ENCODE results near the gene ITGBL1. TPM values are rescaled to one million over a fixed set of nuclear protein-coding genes. Genes with fewer than 3 reads are reported as not detected.

Gene ITGBL1
- total RNA-seq, 1 donor from 2014 or later: 3.1 TPM

- ATAC-seq: no peak
- DNase-seq: no peak
- intact Hi-C loops (cut with micrococcal nuclease): no loop called here
Measured at GRCh38 chr13:101648766-101649487, 196.5 kb downstream of the ITGBL1 start.

DNA sequence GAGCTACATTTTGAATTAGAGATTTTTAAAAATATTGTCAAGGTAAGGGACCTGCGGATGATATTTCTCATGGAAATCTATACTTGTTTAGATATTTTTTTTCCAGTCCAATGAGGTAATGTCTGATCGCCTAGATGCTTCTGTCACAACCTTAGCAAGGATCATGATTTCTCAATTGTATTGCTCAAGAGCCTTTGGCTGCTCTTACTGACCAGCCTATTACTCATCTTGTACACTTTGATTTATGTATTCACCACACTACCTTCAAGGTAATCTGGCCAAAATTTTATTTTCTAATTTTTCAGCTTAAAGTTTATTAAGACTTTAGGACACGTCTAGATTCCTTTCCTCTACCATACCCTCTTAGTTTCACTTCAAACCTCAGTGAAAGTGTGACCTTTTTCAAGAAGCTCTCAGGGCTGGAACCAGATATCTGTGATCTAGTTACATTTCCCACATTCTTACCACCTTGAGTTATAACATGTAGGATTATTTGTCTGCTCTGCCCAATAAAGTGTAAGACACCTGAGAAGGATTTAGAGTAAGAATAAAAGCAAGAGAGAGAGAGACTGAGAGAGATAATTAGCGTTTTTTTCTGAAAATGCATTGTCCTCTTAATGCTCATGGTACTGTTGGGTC is 197.1 kb downstream of the ITGBL1 start:
- ATAC-seq (no peak), DNase-seq (no peak)
- intact Hi-C loops (cut with micrococcal nuclease): no loop called here

DNA sequence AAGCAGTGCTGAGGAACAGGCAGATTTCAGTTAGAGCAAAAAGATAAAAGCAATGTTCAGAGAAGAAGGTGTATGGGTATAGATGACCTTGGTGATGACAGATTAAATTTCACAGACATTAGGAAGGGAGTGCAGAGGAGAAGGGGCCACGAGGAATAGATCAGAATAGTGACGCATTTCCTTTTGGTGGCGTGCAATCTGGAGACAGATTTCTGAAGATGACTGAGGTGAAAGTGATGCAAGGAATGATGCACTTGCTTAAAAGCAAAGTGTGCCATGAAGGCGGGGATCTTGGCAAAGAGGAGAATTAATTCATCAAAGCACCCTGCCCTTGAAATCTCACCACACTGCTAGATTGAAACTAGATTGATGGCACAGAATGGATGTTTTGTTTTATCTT is 202.4 kb downstream of the ITGBL1 start:
- DNase-seq: no peak
- intact Hi-C loops (cut with micrococcal nuclease): no loop called here
- ATAC-seq: no peak

GRCh38 chr13:101655435-101655834 is 203.0 kb downstream of the ITGBL1 start:
- no peak for DNase-seq
- ATAC-seq: no peak
- intact Hi-C loops (cut with micrococcal nuclease): no loop called here

DNA sequence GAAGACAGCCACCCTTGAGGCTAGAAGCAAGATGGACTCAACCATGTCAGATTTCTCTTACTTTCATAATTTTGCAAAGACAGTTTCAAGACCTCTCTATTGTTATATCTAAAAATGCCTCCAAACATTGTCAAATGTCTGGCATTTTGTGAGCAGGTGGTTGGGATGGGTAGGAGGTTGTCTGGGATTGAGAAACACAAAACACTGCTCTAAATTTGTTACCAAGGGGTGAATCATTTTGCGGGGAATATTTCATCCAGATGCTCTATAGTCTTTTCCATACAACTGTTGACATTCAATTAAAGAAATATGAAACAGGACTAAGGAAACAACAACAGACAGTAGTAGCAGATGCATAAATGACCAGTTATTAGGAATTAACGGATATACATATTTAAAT is 208.2 kb downstream of the ITGBL1 start:
- ATAC-seq: no peak
- intact Hi-C loops (cut with micrococcal nuclease): no loop called here

GRCh38 chr13:101661839-101662238 is 209.4 kb downstream of the ITGBL1 start:
- ATAC-seq (no peak), DNase-seq (no peak)
- intact Hi-C loops (cut with micrococcal nuclease): no loop called here

More for the DNA sequence above, 208.2 kb downstream of the ITGBL1 start:
- DNase-seq: no peak

- intact Hi-C loops (cut with micrococcal nuclease): no loop called here
- no peak for ATAC-seq
Measured at GRCh38 chr13:101673360-101674105, 221.1 kb downstream of the ITGBL1 start.

DNA sequence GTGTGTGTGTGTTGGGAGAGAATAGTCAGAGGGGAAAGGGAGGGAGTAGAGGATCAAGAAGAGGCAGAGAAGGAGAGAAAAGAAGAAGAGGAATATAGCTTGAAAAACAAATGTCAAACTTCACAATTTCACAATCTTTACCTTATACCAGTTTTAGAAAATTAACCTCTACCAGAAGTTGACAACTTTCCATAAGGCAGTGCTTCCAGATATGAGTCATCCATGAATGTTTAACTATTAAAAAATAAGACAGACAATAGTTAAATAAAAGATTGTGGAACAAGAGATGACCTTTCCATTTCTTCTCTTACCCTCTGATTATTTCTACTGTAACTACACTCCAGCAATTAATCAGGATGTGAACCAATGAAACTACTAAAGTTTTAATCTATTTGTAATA is 229.4 kb downstream of the ITGBL1 start:
- no peak for ATAC-seq
- intact Hi-C loops (cut with micrococcal nuclease): no loop called here
- DNase-seq: no peak

More at GRCh38 chr13:101673360-101674105, 221.1 kb downstream of the ITGBL1 start:
- no peak for DNase-seq

DNA sequence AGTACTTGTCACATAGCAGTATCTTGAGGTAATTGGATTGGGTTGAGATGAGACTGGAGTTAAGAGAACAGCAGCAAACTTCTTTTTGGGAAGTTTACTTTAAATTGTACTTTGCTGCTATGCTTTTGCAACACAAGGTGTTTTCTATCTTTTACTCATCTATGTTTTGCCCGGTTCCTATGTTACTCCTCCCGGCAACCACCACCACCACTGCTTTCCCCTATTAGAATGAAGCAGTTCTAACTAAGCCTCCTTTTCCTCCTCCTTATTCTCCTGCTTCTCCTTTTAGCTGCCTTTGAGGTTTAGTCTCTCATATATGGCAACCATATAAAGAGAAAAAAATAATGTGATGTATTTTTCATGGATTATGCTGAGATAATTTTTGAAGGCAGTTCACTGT is 233.5 kb downstream of the ITGBL1 start:
- DNase-seq (no peak), ATAC-seq (no peak)
- intact Hi-C loops (cut with micrococcal nuclease): no loop called here

DNA sequence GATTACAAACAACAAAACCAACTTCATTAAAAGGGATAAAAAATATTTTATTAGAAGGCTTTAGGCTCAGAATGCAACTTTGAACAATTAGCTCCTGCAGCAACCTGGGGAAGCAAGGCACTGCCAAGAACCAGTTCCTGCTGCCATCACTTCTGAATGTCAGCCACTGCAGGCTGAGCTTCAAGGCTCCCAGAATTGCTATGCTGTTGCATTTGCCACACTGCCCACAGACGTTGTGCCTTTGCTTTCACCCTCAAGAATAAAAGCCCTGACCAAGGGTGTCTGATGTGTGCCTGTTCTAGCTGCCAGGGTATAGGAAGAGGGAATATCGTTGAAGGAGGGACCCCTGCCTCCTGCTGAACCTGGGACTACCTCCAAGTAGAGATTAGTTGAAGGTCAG is 238.4 kb downstream of the ITGBL1 start:
- DNase-seq (no peak), ATAC-seq (no peak)
- intact Hi-C loops (cut with micrococcal nuclease): no loop called here

DNA sequence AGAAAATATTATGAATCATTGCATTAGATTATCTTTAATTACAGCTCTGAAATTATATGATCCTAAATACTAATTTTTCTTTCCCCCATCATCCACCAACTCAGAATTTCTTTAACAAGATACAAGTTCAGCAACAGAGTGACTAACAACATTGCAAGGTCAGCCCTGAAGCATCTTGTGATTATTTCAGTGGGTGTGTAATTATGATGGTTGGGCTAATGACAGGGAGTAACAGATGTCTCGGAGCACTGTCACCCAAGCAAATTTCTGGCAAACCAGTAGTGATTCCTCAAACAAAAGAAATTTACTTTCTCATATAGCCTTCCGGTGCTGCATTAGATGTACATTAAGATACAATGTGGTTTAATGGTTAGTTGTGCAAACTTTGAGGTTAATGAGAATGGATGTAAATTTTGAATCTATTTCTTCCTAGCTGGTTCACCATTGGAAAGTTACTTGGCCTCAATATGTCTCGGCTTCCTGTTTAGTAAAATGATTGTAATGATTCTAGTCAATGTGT is 238.9 kb downstream of the ITGBL1 start:
- intact Hi-C loops (cut with micrococcal nuclease): no loop called here
- no peak for ATAC-seq
- no peak for DNase-seq

DNA sequence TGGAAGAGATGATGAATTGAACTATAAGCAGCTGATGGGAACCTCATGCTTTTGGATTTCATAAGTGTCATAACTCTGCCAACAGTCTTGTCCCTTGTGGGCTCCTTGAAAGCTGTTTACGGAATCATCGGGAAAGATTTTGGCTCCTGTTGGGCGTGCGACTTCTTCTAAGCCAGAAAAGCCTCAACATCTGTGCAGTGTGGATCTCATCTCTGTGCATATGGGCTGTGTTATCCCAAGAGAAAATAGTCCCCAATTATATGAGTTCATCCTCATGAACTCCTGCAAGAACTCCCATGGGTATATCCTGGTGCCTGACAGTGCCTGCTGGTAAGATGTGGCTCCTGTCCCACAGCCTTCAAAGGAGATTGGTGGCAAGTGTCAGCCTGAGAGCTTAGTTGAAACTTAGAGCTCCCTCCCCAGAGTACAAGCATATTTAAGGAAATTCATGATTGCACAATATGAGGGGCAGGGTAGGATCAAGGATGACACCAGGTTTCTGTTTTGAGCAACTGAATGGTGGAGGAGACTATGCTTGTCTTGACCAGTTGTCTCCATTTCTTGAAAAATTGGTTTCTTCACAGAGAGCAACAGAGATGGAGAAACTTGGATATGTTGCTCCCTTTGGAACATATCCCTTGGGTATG is 243.5 kb downstream of the ITGBL1 start:
- DNase-seq (peak; percentile 40), ATAC-seq (peak; percentile 80)
- intact Hi-C loops (cut with micrococcal nuclease): no loop called here

DNA sequence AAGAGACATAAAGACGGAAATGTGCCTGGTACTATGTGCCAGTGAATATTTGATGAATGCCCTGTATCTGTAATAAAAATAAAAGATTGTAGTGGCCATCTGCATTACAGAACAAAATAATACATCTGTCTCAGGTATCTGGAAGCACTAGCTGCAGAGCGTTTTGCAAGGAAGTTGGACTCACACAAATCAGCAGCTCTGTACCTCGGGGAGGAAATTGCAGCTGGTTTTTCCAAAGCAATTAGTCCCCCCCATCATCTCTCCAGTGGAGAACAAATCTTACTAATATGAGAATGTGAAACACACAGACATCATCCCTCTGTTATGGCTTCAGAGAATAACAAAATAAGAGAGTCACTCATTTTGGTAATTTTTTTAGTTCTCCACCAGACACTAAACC is 245.3 kb downstream of the ITGBL1 start:
- intact Hi-C loops (cut with micrococcal nuclease): no loop called here
- DNase-seq: no peak
- ATAC-seq: peak; percentile 16

- no peak for DNase-seq
- intact Hi-C loops (cut with micrococcal nuclease): no loop called here
- no peak for ATAC-seq
Measured at GRCh38 chr13:101698400-101698799, 245.9 kb downstream of the ITGBL1 start.

- DNase-seq: no peak
Measured at GRCh38 chr13:101700598-101700997, 248.1 kb downstream of the ITGBL1 start.

DNA sequence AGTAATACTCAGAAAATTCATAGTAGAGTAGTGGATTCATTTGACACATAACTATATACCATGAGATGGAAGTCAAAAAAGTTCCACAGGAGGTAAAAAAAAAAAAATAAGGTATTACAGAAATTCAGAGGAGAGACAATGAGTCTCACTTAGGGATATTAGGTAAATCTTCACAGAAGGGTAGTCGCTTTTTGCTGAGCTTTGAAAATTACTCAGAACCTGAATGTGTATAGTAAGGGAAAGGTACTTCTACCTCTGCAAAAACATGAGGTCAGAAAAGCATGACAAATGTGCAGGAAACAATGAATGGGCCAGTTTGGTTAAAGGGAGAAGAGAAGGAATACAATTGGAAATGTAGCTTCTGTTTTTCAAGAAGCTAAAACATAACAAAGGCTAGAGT is 250.6 kb downstream of the ITGBL1 start:
- no peak for ATAC-seq
- DNase-seq: no peak
- intact Hi-C loops (cut with micrococcal nuclease): no loop called here

More at GRCh38 chr13:101700598-101700997, 248.1 kb downstream of the ITGBL1 start:
- intact Hi-C loops (cut with micrococcal nuclease): no loop called here
- peak; percentile 92 for ATAC-seq

- intact Hi-C loops (cut with micrococcal nuclease): no loop called here
- ATAC-seq (no peak), DNase-seq (no peak)
Measured at GRCh38 chr13:101703838-101704237, 251.4 kb downstream of the ITGBL1 start.

DNA sequence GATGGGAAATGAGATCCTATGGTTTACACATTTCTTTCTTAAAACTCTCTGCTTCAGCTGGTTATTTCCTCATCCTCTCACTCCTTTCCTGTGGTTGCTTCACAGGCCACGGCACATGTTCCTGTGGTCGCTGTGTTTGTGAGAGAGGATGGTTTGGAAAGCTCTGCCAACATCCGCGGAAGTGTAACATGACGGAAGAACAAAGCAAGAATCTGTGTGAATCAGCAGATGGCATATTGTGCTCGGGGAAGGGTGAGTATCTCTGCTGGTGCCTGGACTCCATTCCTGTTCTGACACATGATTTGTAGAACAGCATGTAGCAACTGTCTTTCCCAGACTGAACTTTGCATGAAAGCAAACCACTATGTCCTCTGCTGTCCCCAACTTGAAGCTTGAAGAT is 254.2 kb downstream of the ITGBL1 start:
- no peak for DNase-seq
- intact Hi-C loops (cut with micrococcal nuclease): no loop called here
- ATAC-seq: no peak

DNA sequence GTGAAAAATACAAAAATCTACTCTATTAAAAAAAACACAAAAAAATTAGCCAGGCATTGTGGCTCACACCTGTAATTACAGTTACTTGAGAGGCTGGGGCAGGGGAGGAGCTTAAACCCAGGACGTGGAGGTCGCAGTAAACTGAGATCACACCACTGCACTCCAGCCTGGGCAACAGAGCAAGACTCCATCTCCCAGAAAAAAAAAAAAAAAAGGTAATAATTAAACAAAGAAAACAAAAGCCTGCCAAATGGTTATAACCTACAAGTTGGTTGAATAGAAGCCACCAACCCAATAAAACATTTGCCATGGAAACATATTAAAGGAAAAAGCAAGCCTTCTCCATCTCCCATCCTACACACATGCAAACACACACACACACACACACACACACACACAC is 255.2 kb downstream of the ITGBL1 start:
- intact Hi-C loops (cut with micrococcal nuclease): no loop called here
- ATAC-seq: no peak
- DNase-seq: no peak

DNA sequence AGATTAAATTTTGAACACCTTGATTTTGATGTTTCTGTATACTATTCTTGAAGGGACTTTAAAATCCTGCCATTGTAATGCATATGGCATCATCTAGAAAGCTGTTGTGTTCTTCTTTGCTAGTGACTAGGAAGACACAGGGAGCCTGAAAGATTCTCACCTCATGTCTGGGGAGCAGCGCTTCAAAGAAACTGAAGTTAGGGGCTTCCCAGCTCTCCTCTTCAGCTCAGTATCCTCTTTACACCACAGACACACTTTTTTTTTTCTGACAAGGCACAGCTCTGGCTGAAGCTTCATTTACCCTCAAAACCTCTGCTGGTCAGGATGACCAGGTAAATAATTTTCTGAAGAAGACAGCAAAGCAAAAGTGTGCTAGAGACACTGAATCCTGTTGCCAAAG is 255.6 kb downstream of the ITGBL1 start:
- intact Hi-C loops (cut with micrococcal nuclease): no loop called here
- ATAC-seq: no peak
- DNase-seq: no peak

Data from left ventricle myocardium superior (tissue), 1 donor.